Tibial nerve (tissue), 4 donors: ENCODE results near the gene KCNT1.

Experiments
- EP300 ChIP-seq, 2 donors: sonication (generic); formaldehyde crosslinking; IDR thresholded peaks; one replicate each; pipeline ENCODE4 v1.6.1; 2017; ENCODE audit warnings: antibody characterized with exemption in 2 of 2, mild to moderate bottlenecking in 1 of 2
- TF ChIP-seq, protein P1 (sequence below), 5 experiments: fragments of 200-600 bp in 3 of 5; fragments of 450-650 bp in 2 of 5; sonication (generic) in 3 of 5; IDR thresholded peaks; one replicate each; pipeline ENCODE4 v1.5.1; 2016 to 2019; ENCODE audit warnings: antibody characterized with exemption in 5 of 5, mild to moderate bottlenecking in 3 of 5, moderate library complexity in 2 of 5

- TF ChIP-seq, protein P1, sequence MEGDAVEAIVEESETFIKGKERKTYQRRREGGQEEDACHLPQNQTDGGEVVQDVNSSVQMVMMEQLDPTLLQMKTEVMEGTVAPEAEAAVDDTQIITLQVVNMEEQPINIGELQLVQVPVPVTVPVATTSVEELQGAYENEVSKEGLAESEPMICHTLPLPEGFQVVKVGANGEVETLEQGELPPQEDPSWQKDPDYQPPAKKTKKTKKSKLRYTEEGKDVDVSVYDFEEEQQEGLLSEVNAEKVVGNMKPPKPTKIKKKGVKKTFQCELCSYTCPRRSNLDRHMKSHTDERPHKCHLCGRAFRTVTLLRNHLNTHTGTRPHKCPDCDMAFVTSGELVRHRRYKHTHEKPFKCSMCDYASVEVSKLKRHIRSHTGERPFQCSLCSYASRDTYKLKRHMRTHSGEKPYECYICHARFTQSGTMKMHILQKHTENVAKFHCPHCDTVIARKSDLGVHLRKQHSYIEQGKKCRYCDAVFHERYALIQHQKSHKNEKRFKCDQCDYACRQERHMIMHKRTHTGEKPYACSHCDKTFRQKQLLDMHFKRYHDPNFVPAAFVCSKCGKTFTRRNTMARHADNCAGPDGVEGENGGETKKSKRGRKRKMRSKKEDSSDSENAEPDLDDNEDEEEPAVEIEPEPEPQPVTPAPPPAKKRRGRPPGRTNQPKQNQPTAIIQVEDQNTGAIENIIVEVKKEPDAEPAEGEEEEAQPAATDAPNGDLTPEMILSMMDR (IDR thresholded peaks at IDR 0.05), result no peak
- TF ChIP-seq EP300 (IDR thresholded peaks at IDR 0.05), result no peak
Observed at GRCh38 chr9:135657416-135657815, 44.6 kb upstream of the KCNT1 start.
